Measurements from ENCODE around the gene TMEM271.
A peak's percentile ranks its signal among the peaks of the same experiment; 100 is the strongest.
"Not testable (repeated sequence)": the region's sequence is repeated elsewhere in the genome, so short reads cannot be mapped to it uniquely, and the experiment has no call there.

TMEM271 gene

DNA sequence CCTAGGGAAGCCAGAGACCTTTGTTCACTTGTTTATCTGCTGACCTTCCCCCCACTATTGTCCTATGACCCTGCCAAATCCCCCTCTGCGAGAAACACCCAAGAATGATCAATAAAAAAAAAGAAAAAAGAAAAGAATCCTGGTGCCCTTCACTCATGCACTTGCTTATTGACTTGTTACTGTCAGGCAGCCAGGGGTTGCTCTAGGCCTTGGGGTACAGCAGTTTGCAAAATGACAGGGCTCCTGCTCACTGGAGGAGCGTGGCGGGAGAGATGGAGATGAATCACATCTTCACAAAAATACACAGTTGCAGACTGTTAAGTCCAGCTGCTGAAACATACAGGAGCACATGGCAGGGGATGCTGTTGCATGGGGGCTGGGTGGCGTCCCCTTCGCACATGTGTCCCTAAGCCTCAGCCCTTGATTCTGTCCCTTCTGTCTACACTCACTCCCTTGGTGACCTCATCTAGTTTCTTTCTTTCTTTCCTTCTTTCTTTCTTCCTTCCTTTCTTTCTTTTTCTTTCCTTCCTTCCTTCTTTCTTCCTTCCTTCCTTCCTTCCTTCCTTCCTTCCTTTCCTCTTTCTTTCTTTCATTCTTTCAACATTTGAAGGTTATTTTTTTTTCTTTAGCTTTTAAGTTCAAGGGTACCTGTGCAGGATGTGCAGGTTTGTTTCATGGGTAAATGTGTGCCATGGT, 16.9 kb upstream of the TMEM271 start:
- TF ChIP-seq MAX (IDR thresholded peaks at IDR 0.05; ENCODE audit: low read depth, low read length) = peak; percentile 54
- TF ChIP-seq, protein P1, sequence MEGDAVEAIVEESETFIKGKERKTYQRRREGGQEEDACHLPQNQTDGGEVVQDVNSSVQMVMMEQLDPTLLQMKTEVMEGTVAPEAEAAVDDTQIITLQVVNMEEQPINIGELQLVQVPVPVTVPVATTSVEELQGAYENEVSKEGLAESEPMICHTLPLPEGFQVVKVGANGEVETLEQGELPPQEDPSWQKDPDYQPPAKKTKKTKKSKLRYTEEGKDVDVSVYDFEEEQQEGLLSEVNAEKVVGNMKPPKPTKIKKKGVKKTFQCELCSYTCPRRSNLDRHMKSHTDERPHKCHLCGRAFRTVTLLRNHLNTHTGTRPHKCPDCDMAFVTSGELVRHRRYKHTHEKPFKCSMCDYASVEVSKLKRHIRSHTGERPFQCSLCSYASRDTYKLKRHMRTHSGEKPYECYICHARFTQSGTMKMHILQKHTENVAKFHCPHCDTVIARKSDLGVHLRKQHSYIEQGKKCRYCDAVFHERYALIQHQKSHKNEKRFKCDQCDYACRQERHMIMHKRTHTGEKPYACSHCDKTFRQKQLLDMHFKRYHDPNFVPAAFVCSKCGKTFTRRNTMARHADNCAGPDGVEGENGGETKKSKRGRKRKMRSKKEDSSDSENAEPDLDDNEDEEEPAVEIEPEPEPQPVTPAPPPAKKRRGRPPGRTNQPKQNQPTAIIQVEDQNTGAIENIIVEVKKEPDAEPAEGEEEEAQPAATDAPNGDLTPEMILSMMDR (IDR thresholded peaks at IDR 0.05; ENCODE audit: low read depth, low read length) = no peak
- DNase-seq (ENCODE audit: low read depth) = no peak
- H3K4me3 ChIP-seq (ENCODE audit: low read depth, low read length) = no peak overlapping the region

GRCh38 chr4:592178-592577, 16.1 kb upstream of the TMEM271 start:
- not testable (repeated sequence) for DNase-seq (ENCODE audit: low read depth); H3K4me3 ChIP-seq (ENCODE audit: low read depth, low read length)

DNA sequence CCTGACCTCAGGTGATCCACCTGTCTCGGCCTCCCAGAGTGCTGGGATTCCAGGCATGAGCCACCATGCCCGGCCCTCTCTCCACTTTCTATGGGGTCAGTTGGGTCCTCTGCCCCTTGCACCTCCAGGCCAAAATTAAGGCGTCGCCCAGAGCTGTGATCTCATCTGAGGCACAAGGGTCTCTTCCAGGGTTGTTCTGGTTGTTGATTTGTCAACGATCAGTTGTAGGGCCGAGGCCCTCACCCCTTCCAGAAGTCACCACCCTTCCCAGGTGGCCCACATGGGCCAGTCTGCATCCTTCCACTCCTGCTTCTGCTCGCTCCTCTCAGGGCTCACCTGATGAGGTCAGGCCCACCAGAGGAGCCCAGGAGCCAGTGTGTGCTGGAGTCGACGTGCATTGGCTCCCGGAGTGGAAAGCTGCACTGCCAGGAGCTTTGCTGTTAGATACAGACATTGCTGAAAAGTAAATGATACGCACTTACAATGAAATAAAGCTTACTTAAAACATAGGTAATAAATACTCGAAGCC, 14.3 kb upstream of the TMEM271 start:
- DNase-seq (ENCODE audit: low read depth) = no peak
- TF ChIP-seq MYC (IDR thresholded peaks at IDR 0.05; ENCODE audit: low read depth, low read length) = no peak
- TF ChIP-seq MAX (IDR thresholded peaks at IDR 0.05; ENCODE audit: low read depth, low read length) = no peak
- no peak for TF ChIP-seq POLR2A (IDR thresholded peaks at IDR 0.05; ENCODE audit: extremely low read depth, insufficient read length)
- TF ChIP-seq, protein P1 (IDR thresholded peaks at IDR 0.05; ENCODE audit: low read depth, low read length) = no peak
- no peak overlapping the region for H3K4me3 ChIP-seq (ENCODE audit: low read depth, low read length)

DNA sequence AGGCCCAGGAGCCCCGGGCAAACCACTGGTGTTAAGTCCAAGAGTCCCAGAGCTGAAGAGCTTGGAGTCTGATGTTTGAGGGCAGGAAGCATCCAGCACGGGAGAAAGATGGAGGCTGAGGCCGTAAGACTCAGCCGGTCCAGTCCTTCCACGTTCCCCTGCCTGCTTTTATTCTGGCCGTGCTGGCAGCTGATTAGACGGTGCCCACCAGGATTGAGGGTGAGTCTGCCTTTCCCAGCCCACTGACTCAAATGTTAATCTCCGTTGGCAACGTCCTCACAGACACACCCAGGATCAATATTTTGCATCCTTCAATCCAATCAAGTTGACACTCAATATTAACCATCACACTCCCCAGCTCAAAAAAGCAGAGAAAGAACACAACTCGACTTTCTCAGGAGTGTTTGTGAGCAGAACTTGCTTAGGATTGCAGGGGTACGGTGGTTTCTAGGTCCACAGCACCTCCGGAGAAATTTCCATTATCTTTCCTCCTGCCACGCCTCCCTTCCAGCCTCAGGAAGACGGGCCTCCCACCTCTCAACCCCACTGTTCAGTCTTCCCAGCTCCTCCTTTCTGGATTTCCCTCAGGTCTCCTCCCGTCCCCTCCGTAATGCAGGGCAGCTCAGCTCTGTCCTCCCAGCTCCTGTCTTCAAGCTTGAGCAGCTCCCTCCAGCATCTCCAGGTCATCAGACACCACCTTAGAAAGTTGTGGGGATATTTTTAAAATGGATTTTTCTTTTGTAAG, 13.3 kb upstream of the TMEM271 start:
- TF ChIP-seq MAX (IDR thresholded peaks at IDR 0.05; ENCODE audit: low read depth, low read length) = no peak
- TF ChIP-seq, protein P1 (IDR thresholded peaks at IDR 0.05; ENCODE audit: low read depth, low read length) = no peak
- TF ChIP-seq POLR2A (IDR thresholded peaks at IDR 0.05; ENCODE audit: extremely low read depth, insufficient read length) = no peak
- no peak for TF ChIP-seq MYC (IDR thresholded peaks at IDR 0.05; ENCODE audit: low read depth, low read length)
- DNase-seq (ENCODE audit: low read depth) = no peak

GRCh38 chr4:588351-588849, 12.3 kb upstream of the TMEM271 start:
- H3K4me3 ChIP-seq (ENCODE audit: low read depth, low read length) = no peak overlapping the region
- TF ChIP-seq MAX (IDR thresholded peaks at IDR 0.05; ENCODE audit: low read depth, low read length) (no peak), POLR2A (IDR thresholded peaks at IDR 0.05; ENCODE audit: extremely low read depth, insufficient read length) (no peak), MYC (IDR thresholded peaks at IDR 0.05; ENCODE audit: low read depth, low read length) (no peak)
- TF ChIP-seq, protein P1 (IDR thresholded peaks at IDR 0.05; ENCODE audit: low read depth, low read length) = no peak
- no peak for DNase-seq (ENCODE audit: low read depth)

More for the DNA sequence above, 13.3 kb upstream of the TMEM271 start:
- H3K4me3 ChIP-seq (ENCODE audit: low read depth, low read length) = no peak overlapping the region

DNA sequence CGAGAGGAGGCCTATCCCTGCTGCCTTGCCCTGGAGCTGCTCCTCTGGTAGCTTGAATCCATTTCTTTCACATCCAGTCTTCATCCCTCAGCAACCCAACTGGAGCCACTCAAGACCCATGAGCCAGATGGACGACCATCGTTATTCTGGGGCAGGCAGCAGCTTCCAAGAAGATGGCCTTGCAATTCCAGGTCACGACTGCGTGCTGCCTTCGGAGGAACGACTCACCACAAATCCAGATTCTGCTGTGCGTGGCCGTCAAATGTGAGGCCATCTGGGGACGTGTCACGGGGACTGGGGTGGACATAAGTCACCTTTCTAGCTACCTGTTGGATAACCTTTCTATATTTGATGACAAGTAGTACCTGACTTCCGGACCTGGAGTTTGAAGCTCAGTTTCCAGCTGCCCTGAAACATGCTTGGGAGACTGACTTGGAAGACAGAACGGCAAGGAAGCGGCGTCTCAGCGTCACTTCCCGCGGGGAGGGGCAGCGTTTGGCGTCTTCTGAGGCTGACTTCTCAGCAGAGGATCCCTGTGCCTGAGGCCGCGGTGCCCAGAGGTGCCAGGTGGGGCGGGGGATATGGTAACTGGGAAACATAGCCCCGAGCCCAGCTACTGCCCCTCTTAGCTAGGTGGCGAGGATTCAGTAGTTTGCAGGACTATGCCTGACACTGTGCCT, 11.7 kb upstream of the TMEM271 start:
- TF ChIP-seq, protein P1 (IDR thresholded peaks at IDR 0.05; ENCODE audit: low read depth, low read length) = no peak
- H3K4me3 ChIP-seq (ENCODE audit: low read depth, low read length) = no peak overlapping the region
- DNase-seq (ENCODE audit: low read depth) = no peak

All from NB4 (cell line).